C1 segment of cervical spinal cord (tissue), 14 donors: ENCODE measurements around the gene PTGES.
"Not testable (repeated sequence)": the region's sequence is repeated elsewhere in the genome, so short reads cannot be mapped to it uniquely, and the experiment has no call there.

Experiments used
- DNase-seq, 14 donors: peaks; one replicate each; lab custom pipeline; 2025; lab: John Stamatoyannopoulos, UW

Gene PTGES

GRCh38 chr9:129752900-129753729 is at the start of gene PTGES:
Gene PTGES (minus strand): TSS chr9:129753042. CDS start chr9:129753012, 30 bp downstream.
- peak in 1 of 14 donors; percentile 2 for DNase-seq

GRCh38 chr9:129801504-129801903 is 48.7 kb upstream of the PTGES start:
- no peak for DNase-seq

GRCh38 chr9:129798973-129799372 is 46.1 kb upstream of the PTGES start:
- DNase-seq: no peak

GRCh38 chr9:129796029-129796428 is 43.2 kb upstream of the PTGES start:
- DNase-seq: not testable (repeated sequence)

GRCh38 chr9:129794549-129794948 is 41.7 kb upstream of the PTGES start:
- DNase-seq: no peak

- no peak for DNase-seq
Measured at GRCh38 chr9:129786481-129786880, 33.6 kb upstream of the PTGES start.

GRCh38 chr9:129785866-129786265 is 33.0 kb upstream of the PTGES start:
- no peak for DNase-seq

- not testable (repeated sequence) for DNase-seq
Measured at GRCh38 chr9:129784970-129785369, 32.1 kb upstream of the PTGES start.

GRCh38 chr9:129783516-129784361 is 30.9 kb upstream of the PTGES start:
- DNase-seq: peak in 12 of 14 donors; percentile 3 to 48 (median 32)

- DNase-seq: no peak
Measured at GRCh38 chr9:129781981-129782380, 29.1 kb upstream of the PTGES start.

- no peak for DNase-seq
Measured at GRCh38 chr9:129781131-129781530, 28.3 kb upstream of the PTGES start.

GRCh38 chr9:129779560-129780190 is 26.8 kb upstream of the PTGES start:
- DNase-seq: no peak

- DNase-seq: no peak
Measured at GRCh38 chr9:129778469-129778868, 25.6 kb upstream of the PTGES start.

- no peak for DNase-seq
Measured at GRCh38 chr9:129777769-129778130, 24.9 kb upstream of the PTGES start.

- DNase-seq: peak in 8 of 14 donors; percentile 3 to 82 (median 29)
Measured at GRCh38 chr9:129776938-129777768, 24.3 kb upstream of the PTGES start.

- DNase-seq: no peak
Measured at GRCh38 chr9:129776566-129776937, 23.7 kb upstream of the PTGES start.

GRCh38 chr9:129776096-129776495 is 23.3 kb upstream of the PTGES start:
- DNase-seq: not testable (repeated sequence)

GRCh38 chr9:129775448-129775798 is 22.6 kb upstream of the PTGES start:
- DNase-seq: no peak

GRCh38 chr9:129774791-129775447 is 22.1 kb upstream of the PTGES start:
- no peak for DNase-seq

- DNase-seq: no peak
Measured at GRCh38 chr9:129773262-129774048, 20.6 kb upstream of the PTGES start.
